GM18526 (cell line): Measurements from ENCODE around the gene DOLPP1.

Experiments
- POLR2A ChIP-seq: IDR thresholded peaks from 3 replicates; pipeline ENCODE4 v1.6.1; 2011; ENCODE audit not compliant: insufficient read length; ENCODE audit errors: extremely low read depth

DOLPP1 gene

GRCh38 chr9:129059796-129060785 is 20.8 kb upstream of the DOLPP1 start:
- TF ChIP-seq POLR2A, result no peak

DNA sequence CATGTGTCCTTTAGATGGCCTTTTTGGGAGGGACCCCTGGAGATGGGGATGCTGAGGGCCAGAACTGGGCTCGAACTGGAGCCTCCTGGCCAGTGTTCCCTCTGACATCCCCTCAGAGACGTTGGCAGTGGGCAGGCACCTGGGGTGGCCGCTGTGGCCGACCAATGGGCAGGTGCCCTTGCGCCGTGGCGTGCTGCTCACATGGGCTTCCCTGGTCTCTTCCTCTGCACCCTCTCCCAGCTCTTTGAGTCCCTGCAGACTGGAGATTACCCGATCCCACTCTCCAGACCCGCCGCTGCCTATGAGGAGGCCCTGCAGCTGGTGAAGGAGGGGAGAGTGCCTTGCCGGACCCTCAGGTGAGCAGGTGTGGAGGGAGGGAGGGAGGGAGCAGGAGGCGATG is 19.9 kb upstream of the DOLPP1 start:
- TF ChIP-seq POLR2A, result no peak

GRCh38 chr9:129063061-129063460 is 17.9 kb upstream of the DOLPP1 start:
- no peak for TF ChIP-seq POLR2A

DNA sequence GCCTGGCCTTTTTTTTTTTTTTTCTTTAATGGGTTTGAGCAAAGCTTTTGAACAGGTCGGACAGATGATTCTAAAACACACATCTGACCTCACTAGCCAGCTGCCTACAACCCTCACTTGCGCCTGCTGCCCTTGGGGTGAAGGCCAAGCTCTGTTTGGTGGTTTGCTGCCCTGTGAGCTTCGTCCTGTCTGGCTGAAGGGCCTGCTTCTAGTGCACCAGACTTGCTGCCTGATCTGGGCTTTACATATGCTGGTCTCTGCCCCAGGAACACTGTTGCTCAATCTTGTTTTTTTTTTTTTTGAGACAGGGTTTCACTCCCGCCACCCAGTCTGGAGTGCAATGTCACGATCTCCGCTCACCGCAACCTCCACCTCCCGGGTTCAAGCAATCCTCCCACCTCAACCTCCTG is 16.4 kb upstream of the DOLPP1 start:
- TF ChIP-seq POLR2A, result no peak

DNA sequence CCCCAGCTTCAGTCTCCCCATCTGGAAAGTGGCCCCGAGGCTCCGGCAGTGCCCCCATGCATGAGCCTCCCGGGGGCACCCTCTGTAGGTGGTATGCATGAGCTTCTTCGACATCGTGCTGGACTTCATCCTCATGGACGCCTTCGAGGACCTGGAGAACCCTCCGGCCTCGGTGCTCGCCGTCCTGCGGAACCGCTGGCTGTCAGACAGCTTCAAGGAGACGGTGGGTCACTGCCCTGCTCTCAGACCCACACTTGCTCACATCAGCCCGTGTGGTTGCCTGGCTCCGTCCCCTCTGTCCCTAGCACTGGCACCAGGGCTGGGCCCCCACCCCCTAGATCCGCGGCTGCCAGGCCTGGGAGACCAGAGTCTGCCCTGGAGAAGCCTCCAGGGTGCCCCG is 12.8 kb upstream of the DOLPP1 start:
- no peak for TF ChIP-seq POLR2A

- no peak for TF ChIP-seq POLR2A
Observed at GRCh38 chr9:129068990-129069861, 11.7 kb upstream of the DOLPP1 start.

- no peak for TF ChIP-seq POLR2A
Observed at GRCh38 chr9:129069862-129070641, 10.9 kb upstream of the DOLPP1 start.

DNA sequence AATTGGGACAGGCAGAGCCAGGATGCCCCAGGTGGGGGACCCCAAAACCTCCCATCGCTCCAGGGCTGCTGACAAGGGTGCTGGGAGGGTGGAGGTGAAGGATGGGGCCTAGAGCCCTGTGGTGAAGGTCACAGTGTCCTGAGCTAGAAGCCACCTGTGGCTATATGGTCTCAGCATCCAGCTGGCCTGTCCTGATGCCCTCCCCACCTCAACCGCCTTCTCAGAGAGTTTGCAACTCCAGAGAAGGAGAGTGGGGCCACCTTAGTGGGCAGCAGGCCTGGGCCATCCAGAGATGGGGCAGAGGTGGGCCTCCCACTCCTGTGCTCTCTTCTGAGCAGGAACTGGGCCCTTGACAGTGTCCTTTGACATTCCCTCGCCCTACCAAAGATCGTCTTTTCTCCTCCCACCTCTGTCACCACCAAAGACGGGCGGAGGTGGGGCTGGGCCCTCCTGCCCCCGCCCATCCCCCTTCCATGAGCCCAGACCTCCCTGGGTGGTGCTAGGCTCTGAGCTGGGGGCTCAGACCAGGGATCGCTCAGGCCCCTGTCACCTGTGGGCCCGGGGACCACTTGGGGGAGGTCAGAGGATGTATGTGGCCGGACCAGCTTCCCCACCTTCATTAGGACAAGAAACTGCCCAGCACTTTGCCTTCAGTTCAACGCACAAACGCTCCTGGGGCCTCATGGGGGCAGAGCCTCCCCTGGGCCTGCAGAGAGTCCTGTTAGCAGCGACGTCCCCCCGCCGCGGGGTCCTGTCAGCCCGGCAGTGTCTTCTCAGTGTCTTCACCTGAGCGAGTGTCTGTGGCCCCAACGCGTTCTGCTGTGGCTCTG is 10.0 kb upstream of the DOLPP1 start:
- TF ChIP-seq POLR2A, result no peak

DNA sequence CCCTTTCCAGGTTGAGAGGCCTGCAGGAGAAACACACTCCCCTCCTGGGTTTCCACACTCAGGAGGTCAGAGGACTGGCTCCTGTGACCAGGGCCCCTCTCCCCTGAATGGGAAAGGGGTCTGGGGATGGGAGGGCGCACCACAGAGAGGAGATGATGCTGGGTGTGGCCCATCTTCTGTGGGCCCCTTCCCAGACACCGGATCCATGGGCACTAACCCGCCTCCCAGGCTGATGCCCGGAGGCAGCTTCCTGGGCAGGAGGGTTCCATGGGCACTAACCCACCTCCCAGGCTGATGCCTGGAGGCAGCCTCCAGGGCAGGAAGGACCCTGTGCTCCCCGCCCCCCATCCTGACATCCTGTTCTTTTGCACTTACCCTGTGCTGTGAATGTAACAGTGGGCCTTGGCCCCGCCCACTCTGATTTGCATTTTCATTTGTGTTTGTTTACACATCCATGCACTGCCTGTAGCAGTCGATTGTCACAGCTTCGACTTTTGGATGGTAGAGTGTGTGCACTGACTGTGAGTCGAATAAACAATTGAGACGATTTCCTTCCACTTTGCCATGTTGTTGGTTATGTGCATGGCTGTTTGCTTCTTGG is 9.3 kb upstream of the DOLPP1 start:
- no peak for TF ChIP-seq POLR2A

GRCh38 chr9:129072171-129072570 is 8.7 kb upstream of the DOLPP1 start:
- no peak for TF ChIP-seq POLR2A

- no peak for TF ChIP-seq POLR2A
Observed at GRCh38 chr9:129073404-129073803, 7.5 kb upstream of the DOLPP1 start.

DNA sequence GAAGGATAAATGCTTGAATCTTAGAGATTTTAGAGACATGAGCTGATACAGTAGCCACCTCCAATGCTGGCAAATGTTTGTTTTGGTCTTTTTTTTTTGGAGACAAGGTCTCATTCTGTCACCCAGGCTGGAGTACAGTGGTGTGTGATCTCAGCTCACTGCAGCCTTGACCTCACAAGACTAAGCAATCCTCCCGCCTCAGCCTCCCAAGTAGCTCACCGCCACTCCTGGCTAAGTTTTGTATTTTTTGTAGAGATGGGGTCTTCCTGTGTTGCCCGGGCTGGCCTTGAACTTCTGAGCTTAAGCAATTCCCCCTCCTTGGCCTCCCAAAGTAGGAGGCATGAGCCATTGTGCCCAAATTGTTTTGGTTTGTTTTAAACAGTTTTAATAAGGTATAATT is 6.8 kb upstream of the DOLPP1 start:
- TF ChIP-seq POLR2A, result no peak

DNA sequence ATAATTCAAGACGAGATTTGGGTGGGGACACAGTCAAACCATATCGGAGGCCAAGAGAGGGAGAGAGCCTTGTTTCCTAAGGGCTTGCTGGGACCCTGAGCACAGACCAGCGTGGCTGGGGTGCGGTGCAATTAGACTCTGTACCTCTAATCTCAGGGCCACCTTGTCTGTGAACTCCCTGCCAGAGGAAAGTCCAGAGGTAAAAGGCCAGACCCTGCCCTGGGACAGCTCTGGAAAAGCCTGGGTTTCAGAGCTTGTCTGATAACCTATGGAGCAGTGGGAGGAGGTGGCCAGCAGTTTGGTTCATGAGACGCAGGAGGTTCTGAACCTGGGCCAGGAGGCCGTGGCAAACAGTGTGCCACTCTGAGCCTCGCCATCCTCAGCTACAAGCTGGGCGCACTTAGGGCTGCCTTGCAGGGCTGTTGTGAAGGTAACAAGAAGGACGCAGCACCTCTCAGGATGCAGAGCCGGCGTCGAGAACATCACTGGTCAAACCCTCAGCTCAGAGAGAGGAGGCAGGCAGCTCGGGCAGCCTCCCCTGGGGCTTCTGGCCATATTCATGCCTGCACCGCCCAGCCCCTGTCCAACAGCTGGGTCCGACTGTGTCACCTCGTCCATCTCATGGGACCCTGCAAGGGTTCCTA is 4.8 kb upstream of the DOLPP1 start:
- TF ChIP-seq POLR2A, result no peak
